HUES6 (cell line): Measurements from ENCODE around the gene ZNF836.
A peak's percentile ranks its signal among the peaks of the same experiment; 100 is the strongest.

Experiments
- H3K27ac ChIP-seq: 2 replicates; pipeline ENCODE4 v1.7.0; 2013; ENCODE audit warnings: low read depth, mild to moderate bottlenecking, low read length, inconsistent platforms
- H3K27me3 ChIP-seq: 2 replicates; pipeline ENCODE4 v1.6.1; 2013; ENCODE audit warnings: low read length; ENCODE audit not compliant: control insufficient read depth, insufficient read depth
- H3K36me3 ChIP-seq: 2 replicates; pipeline ENCODE4 v1.6.1; 2013; ENCODE audit warnings: low read length; ENCODE audit not compliant: control insufficient read depth, insufficient read depth
- H3K4me1 ChIP-seq: 2 replicates; pipeline ENCODE4 v1.6.1; 2013; ENCODE audit warnings: low read length; ENCODE audit not compliant: control insufficient read depth, insufficient read depth
- H3K4me3 ChIP-seq: 2 replicates; pipeline ENCODE4 v1.5.1; 2013; ENCODE audit warnings: low read depth, low read length
- H3K9ac ChIP-seq: one replicate; pipeline ENCODE4 v1.6.1; 2013; ENCODE audit warnings: mild to moderate bottlenecking, low read length
- H3K9me3 ChIP-seq: 2 replicates; pipeline ENCODE4 v1.6.1; 2013; ENCODE audit warnings: low read depth, low read length; ENCODE audit not compliant: control insufficient read depth, insufficient read depth

ZNF836 gene

DNA sequence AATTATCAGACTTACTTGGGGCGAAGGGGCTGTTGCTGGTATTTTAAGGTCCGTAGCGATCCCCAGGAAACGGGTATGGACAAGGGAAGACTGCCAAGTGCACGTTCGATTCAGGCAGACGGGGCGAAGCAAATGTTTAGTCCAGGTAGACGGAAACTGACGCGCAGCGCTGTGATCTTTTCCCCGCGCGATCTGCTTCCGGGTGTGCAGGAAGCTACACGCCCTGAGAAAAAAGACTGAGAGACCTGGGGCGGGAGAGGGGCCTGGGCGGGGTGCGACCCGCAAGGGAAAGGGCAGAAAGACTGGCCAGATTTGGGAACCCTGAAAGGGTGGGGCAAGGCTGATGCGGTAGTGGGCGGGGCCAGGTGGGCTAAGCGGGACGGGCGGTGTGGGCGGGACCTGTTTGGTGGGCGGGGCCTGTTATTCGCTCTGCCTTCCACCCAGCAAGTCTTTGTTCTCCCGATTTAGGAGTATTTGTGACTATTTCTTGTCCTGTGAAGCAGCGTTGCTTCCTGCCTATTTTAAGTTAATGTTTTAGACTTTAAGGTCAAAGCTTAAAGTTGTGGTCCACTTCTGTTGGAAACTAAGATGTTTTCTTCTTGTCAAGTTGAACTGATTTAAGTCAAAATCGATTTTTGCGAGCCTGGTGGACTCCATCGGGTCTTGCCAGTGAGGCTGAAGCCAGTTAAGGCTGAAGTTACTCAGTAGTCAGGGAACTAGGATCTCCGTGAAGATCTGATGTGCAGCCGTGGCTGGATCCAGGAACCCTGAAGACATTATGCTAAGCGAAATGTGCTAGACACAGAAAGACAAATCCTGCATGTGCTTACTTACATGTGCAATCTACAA, at the start of gene ZNF836:
ZNF836 (minus strand) TSS at position 301 of the 849 bp plus-strand sequence. CDS start 3,549 bp downstream, outside the sequence.
- Histone ChIP-seq H3K27me3 (peaks cover 8% of the 10 kb centered on the region; the same call in 1 of the 2 replicates), H3K4me1 (peaks cover 7% of the 10 kb centered on the region; the same call in 1 of the 2 replicates), H3K9ac (peak within 1 kb of the TSS; percentile 81), H3K9me3 (no peaks in the 10 kb centered on the region), H3K36me3 (peaks cover 18% of the 10 kb centered on the region), H3K4me3 (peak within 1 kb of the TSS; percentile 80), H3K27ac (no peak within 1 kb of the TSS)

GRCh38 chr19:52221031-52221430, 49.6 kb upstream of the ZNF836 start:
- Histone ChIP-seq H3K27me3 (no peaks in the 10 kb centered on the region), H3K36me3 (peaks cover 98% of the 10 kb centered on the region), H3K9ac (no peak overlapping the region), H3K4me1 (no peaks in the 10 kb centered on the region), H3K4me3 (no peak overlapping the region), H3K27ac (no peak overlapping the region), H3K9me3 (no peaks in the 10 kb centered on the region)

DNA sequence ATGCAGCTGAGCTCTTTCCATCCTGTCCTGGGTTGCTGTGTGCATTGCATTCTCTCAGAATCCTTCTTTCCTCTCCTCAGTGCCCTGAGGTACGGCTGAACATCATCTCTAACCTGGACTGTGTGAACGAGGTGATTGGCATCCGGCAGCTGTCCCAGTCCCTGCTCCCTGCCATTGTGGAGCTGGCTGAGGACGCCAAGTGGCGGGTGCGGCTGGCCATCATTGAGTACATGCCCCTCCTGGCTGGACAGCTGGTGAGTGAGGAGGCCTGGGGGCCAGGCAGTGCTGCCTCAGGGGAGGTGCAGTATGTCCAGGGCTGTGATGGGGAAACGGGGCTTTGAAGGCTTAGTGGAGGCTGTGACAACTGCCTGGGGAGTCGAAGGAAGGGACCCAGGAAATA, 48.2 kb upstream of the ZNF836 start:
- no peaks in the 10 kb centered on the region for H3K27me3 ChIP-seq
- no peaks in the 10 kb centered on the region for H3K9me3 ChIP-seq
- H3K27ac ChIP-seq = no peak overlapping the region
- H3K36me3 ChIP-seq = peaks cover 100% of the 10 kb centered on the region
- no peak overlapping the region for H3K9ac ChIP-seq
- no peaks in the 10 kb centered on the region for H3K4me1 ChIP-seq
- H3K4me3 ChIP-seq = no peak overlapping the region

DNA sequence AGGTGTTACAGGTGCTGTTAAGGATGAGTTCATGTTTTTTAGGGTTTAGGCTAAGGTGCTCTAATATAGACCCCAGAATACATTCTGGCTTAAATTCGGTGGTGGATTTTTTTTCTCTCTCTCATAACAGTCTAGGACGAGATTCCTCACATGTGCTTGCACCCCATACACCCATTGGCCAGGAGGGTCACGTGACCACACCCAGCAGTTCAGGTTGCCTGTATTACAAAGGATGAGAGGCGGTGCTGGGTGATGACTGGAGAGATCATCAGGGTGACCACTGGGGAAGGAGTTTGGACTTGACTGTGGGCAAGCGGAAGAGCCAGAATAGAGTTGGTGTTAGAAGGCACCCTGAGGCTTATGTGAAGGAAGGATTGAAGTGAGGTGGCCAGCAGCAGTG, 46.2 kb upstream of the ZNF836 start:
- H3K27ac ChIP-seq = no peak overlapping the region
- no peaks in the 10 kb centered on the region for H3K9me3 ChIP-seq
- H3K36me3 ChIP-seq = peaks cover 100% of the 10 kb centered on the region

GRCh38 chr19:52216401-52216800, 45.0 kb upstream of the ZNF836 start:
- no peak overlapping the region for H3K9ac ChIP-seq
- H3K4me3 ChIP-seq = no peak overlapping the region
- no peaks in the 10 kb centered on the region for H3K27me3 ChIP-seq
- H3K4me1 ChIP-seq = no peaks in the 10 kb centered on the region
- peaks cover 100% of the 10 kb centered on the region for H3K36me3 ChIP-seq
- H3K27ac ChIP-seq = no peak overlapping the region
- no peaks in the 10 kb centered on the region for H3K9me3 ChIP-seq

More for the DNA sequence above, 46.2 kb upstream of the ZNF836 start:
- no peak overlapping the region for H3K4me3 ChIP-seq
- H3K4me1 ChIP-seq = no peaks in the 10 kb centered on the region
- H3K9ac ChIP-seq = no peak overlapping the region
- no peaks in the 10 kb centered on the region for H3K27me3 ChIP-seq

- Histone ChIP-seq H3K27me3 (no peaks in the 10 kb centered on the region), H3K4me1 (no peaks in the 10 kb centered on the region), H3K9ac (no peak overlapping the region), H3K4me3 (no peak overlapping the region), H3K27ac (no peak overlapping the region), H3K9me3 (no peaks in the 10 kb centered on the region), H3K36me3 (peaks cover 97% of the 10 kb centered on the region)
Observed at GRCh38 chr19:52214241-52214640, 42.8 kb upstream of the ZNF836 start.

DNA sequence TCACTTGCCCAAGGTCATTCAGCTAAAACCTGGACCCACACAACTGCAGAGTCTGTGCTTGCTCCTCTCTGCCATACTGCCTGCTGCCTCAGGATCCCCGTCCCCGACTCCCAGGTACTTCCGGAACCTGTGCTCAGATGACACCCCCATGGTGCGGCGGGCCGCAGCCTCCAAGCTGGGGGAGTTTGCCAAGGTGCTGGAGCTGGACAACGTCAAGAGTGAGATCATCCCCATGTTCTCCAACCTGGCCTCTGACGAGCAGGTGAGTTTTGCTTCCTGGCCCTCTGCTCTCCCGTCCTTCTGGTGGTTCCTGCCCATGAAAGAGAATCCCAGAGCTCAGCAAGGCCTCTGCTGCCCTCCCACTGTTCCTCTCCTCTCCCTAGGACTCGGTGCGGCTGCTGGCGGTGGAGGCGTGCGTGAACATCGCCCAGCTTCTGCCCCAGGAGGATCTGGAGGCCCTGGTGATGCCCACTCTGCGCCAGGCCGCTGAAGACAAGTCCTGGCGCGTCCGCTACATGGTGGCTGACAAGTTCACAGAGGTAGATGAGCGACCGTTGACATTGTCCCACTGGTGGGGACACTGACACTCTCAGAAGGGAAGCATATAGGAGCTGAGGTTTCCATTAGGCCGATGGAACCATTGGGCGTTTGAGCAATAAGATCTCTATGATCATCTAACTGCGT, 41.3 kb upstream of the ZNF836 start:
- Histone ChIP-seq H3K27me3 (no peaks in the 10 kb centered on the region), H3K9me3 (no peaks in the 10 kb centered on the region), H3K27ac (no peak overlapping the region), H3K4me3 (no peak overlapping the region), H3K4me1 (no peaks in the 10 kb centered on the region), H3K36me3 (peaks cover 95% of the 10 kb centered on the region), H3K9ac (no peak overlapping the region)

DNA sequence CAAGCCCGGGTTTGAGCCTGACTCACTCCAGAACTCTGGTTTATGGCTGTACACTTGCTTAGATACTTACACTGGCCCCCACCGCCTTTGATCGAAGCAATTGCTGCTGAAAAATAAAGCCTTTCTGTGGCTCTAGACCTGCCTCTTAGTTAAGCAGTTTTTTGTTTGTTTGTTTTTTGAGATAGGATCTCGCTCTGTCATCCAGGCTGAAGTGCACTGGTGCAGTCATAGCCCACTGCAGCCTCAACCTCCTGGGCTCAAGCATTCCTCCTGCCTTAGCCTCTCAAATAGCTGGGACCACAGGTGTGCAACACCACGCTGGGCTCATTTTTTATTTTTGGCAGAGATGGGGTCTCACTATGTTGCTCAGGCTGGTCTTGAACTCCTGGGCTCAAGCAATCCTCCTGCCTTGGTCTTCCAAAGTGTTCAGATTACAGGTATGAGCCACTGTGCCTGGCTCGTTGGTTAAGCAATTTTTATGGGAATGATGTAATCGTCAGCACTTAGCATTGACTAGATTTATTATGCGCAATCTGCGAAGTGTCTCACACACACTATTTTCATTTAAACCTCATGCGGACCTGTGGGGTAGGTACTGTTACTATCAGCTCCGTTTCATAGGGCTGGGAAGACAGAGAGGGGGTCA, 40.6 kb upstream of the ZNF836 start:
- H3K4me1 ChIP-seq = no peaks in the 10 kb centered on the region
- no peak overlapping the region for H3K27ac ChIP-seq
- H3K4me3 ChIP-seq = no peak overlapping the region
- H3K36me3 ChIP-seq = peaks cover 95% of the 10 kb centered on the region
- H3K9me3 ChIP-seq = no peaks in the 10 kb centered on the region
- H3K9ac ChIP-seq = no peak overlapping the region
- no peaks in the 10 kb centered on the region for H3K27me3 ChIP-seq

GRCh38 chr19:52211203-52211602, 39.8 kb upstream of the ZNF836 start:
- Histone ChIP-seq H3K27ac (no peak overlapping the region), H3K4me1 (no peaks in the 10 kb centered on the region), H3K36me3 (peaks cover 95% of the 10 kb centered on the region), H3K9ac (no peak overlapping the region), H3K4me3 (no peak overlapping the region), H3K9me3 (no peaks in the 10 kb centered on the region), H3K27me3 (no peaks in the 10 kb centered on the region)

DNA sequence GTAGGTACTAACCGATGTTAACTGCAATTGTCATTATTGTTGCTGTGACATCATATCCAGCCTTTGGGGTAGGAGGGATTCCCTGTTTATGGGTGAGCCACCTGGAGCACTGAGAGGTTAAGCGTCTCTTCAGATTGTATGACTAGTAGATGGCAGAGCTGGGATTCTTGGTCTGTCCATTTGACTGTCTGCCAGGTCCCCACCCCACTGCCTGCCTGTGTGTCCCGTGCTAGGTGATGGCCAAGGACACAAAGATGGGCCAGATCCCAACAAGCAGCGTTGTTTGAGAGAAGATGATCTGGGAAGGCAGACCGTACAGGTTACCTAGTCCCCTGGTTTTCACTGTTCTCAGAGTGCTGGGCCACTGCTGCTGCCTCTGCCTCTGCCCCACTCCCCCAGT, 35.1 kb upstream of the ZNF836 start:
- Histone ChIP-seq H3K4me1 (no peaks in the 10 kb centered on the region), H3K27ac (no peak overlapping the region), H3K9ac (no peak overlapping the region), H3K27me3 (no peaks in the 10 kb centered on the region), H3K9me3 (no peaks in the 10 kb centered on the region), H3K4me3 (no peak overlapping the region), H3K36me3 (peaks cover 95% of the 10 kb centered on the region)
